K562 (cell line): ENCODE results near the gene HIVEP3. TPM values are rescaled to one million over a fixed set of nuclear protein-coding genes. Genes with fewer than 3 reads are reported as not detected.

Experiments used
- ARID3A ChIP-seq: IDR thresholded peaks from 2 replicates; pipeline ENCODE4 v1.6.1; 2012; ENCODE audit warnings: low read depth, low read length, improper control_type of control experiment, borderline replicate concordance
- ARID3B ChIP-seq: fragments of 250-450 bp; sonication (Bioruptor Pico); IDR thresholded peaks from 2 replicates; pipeline ENCODE4 v1.4.0; 2020; ENCODE audit warnings: borderline replicate concordance
- ATF7 ChIP-seq: fragments of 450-650 bp; IDR thresholded peaks from 2 replicates; pipeline ENCODE4 v1.7.1; 2014; ENCODE audit warnings: mild to moderate bottlenecking, moderate library complexity
- CBFA2T3 ChIP-seq: fragments of 450-650 bp; IDR thresholded peaks from 2 replicates; pipeline ENCODE4 v1.6.1; 2017
- CREB3 ChIP-seq: fragments of 450-650 bp; conservative IDR thresholded peaks from 2 replicates; pipeline ENCODE4 v1.6.1; 2016; ENCODE audit warnings: missing genetic modification characterization, low read depth, mild to moderate bottlenecking, missing compliant biosample characterization, moderate library complexity
- ERF ChIP-seq: fragments of 450-650 bp; formaldehyde crosslinking; IDR thresholded peaks from 2 replicates; pipeline ENCODE4 v1.4.0; 2020; ENCODE audit warnings: mild to moderate bottlenecking, mixed read lengths
- HEY1 ChIP-seq: fragments of 250-450 bp; sonication (Bioruptor Pico); IDR thresholded peaks from 2 replicates; pipeline ENCODE4 v1.5.0; 2020; ENCODE audit warnings: mild to moderate bottlenecking, moderate library complexity, borderline replicate concordance
- HMGXB4 ChIP-seq: sonication (generic); formaldehyde crosslinking; IDR thresholded peaks from 2 replicates; pipeline ENCODE4 v1.8.1; 2023; ENCODE audit warnings: mild to moderate bottlenecking, missing genetic modification reagents
- RBM39 ChIP-seq: fragments of 200-400 bp; formaldehyde crosslinking; optimal IDR thresholded peaks from 2 replicates; pipeline ENCODE3; 2018; ENCODE audit warnings: low read depth, low read length
- SNRNP70 ChIP-seq: fragments of 200-400 bp; formaldehyde crosslinking; optimal IDR thresholded peaks from 2 replicates; pipeline ENCODE3; 2017; ENCODE audit warnings: low read depth, low read length
- TCF3 ChIP-seq: sonication (generic); formaldehyde crosslinking; IDR thresholded peaks from 2 replicates; pipeline ENCODE4 v1.4.0; 2020; ENCODE audit warnings: mild to moderate bottlenecking, missing genetic modification reagents
- TEAD4 ChIP-seq, 2 experiments: sonication (generic) in 1 of 2; formaldehyde crosslinking in 1 of 2; IDR thresholded peaks; 2 replicates each; pipeline versions ENCODE4 v1.6.1 to v1.8.0; 2012 to 2022; ENCODE audit warnings: borderline replicate concordance in 1 of 2, inconsistent platforms in 1 of 2, low read length in 1 of 2, mild to moderate bottlenecking in 1 of 2, missing genetic modification reagents in 1 of 2
- ZNF133 ChIP-seq: fragments of 250-450 bp; sonication (Bioruptor Pico); IDR thresholded peaks from 2 replicates; pipeline ENCODE4 v1.4.0; 2020; ENCODE audit warnings: mild to moderate bottlenecking
- ZNF197 ChIP-seq: fragments of 200-800 bp; sonication (Bioruptor generic); IDR thresholded peaks from 2 replicates; pipeline ENCODE4 v1.6.1; 2016; ENCODE audit warnings: low read depth, missing genetic modification characterization, missing compliant biosample characterization
- ZNF239 ChIP-seq: fragments of 250-450 bp; sonication (Bioruptor Pico); IDR thresholded peaks from 2 replicates; pipeline ENCODE4 v1.4.0; 2020; ENCODE audit warnings: mild to moderate bottlenecking
- ZNF75A ChIP-seq: fragments of 450-650 bp; formaldehyde crosslinking; IDR thresholded peaks from 2 replicates; pipeline ENCODE4 v1.4.0; 2020; ENCODE audit warnings: mild to moderate bottlenecking
- polyA plus RNA-seq, 8 experiments: library from polyadenylated mRNA; depleted of rRNA in 4 of 8; stranded (reverse) in 5 of 8; unstranded in 3 of 8; fragments of >200 nt; fragmentation: Nextera tagmentation in 2 of 8; fragmentation: Illumina TruSeq in 1 of 8; extraction: Ambion mirVana in 2 of 8; extraction: Trizol in 1 of 8; gene quantifications; 2 replicates each; pipeline versions ENCODE4 v1.2.1 to v1.2.3, GENCODE V29; 2011 to 2014; ENCODE audit warnings: inconsistent platforms in 1 of 8, missing spikeins in 1 of 8
- total RNA-seq, 7 experiments: library from RNA; depleted of rRNA in 6 of 7; stranded (reverse); fragments of >200 nt in 6 of 7; fragmentation: Illumina TruSeq in 2 of 7; extraction: Trizol in 2 of 7; gene quantifications; 2 replicates each; pipeline versions ENCODE4 v1.2.1 to v1.2.3, GENCODE V29; 2011 to 2021; ENCODE audit warnings: low replicate concordance in 1 of 7
- TF ChIP-seq, protein P1 (sequence below): fragments of 450-650 bp; IDR thresholded peaks from 2 replicates; pipeline ENCODE4 v1.6.1; 2016; ENCODE audit warnings: borderline replicate concordance
- TF ChIP-seq, protein P2 (sequence below): fragments of 200-800 bp; sonication (Bioruptor generic); IDR thresholded peaks from 2 replicates; pipeline ENCODE4 v1.6.1; 2017; ENCODE audit warnings: missing genetic modification characterization, missing compliant biosample characterization

The HIVEP3 gene
- total and polyA plus RNA-seq, 9 of the 15 experiments (the other 6 are each of a cell fraction or from before 2014, with no cell fraction given): 0.09 to 0.58 (median 0.34) TPM; not detected in 1

- TF ChIP-seq, protein P1, sequence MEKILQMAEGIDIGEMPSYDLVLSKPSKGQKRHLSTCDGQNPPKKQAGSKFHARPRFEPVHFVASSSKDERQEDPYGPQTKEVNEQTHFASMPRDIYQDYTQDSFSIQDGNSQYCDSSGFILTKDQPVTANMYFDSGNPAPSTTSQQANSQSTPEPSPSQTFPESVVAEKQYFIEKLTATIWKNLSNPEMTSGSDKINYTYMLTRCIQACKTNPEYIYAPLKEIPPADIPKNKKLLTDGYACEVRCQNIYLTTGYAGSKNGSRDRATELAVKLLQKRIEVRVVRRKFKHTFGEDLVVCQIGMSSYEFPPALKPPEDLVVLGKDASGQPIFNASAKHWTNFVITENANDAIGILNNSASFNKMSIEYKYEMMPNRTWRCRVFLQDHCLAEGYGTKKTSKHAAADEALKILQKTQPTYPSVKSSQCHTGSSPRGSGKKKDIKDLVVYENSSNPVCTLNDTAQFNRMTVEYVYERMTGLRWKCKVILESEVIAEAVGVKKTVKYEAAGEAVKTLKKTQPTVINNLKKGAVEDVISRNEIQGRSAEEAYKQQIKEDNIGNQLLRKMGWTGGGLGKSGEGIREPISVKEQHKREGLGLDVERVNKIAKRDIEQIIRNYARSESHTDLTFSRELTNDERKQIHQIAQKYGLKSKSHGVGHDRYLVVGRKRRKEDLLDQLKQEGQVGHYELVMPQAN: no peak
- no peak for TF ChIP-seq HMGXB4 (CRISPR knock-in tag)
- no peak for TF ChIP-seq HEY1 (CRISPR knock-in tag)
- no peak for TF ChIP-seq ZNF75A (CRISPR knock-in tag)
- TF ChIP-seq TCF3: peak; percentile 44
- TF ChIP-seq ARID3B (CRISPR knock-in tag): no peak
- TF ChIP-seq ZNF197: no peak
- TF ChIP-seq SNRNP70: peak; percentile 16
- no peak for TF ChIP-seq ZNF133 (CRISPR knock-in tag)
- TF ChIP-seq CREB3 (tag): no peak
- no peak for TF ChIP-seq ARID3A
- TF ChIP-seq ZNF239 (CRISPR knock-in tag): no peak
- TF ChIP-seq, protein P2, sequence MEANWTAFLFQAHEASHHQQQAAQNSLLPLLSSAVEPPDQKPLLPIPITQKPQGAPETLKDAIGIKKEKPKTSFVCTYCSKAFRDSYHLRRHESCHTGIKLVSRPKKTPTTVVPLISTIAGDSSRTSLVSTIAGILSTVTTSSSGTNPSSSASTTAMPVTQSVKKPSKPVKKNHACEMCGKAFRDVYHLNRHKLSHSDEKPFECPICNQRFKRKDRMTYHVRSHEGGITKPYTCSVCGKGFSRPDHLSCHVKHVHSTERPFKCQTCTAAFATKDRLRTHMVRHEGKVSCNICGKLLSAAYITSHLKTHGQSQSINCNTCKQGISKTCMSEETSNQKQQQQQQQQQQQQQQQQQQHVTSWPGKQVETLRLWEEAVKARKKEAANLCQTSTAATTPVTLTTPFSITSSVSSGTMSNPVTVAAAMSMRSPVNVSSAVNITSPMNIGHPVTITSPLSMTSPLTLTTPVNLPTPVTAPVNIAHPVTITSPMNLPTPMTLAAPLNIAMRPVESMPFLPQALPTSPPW (CRISPR knock-in tag): no peak
- peak; percentile 60 for TF ChIP-seq CBFA2T3
- no peak for TF ChIP-seq ERF (CRISPR knock-in tag)
- no peak for TF ChIP-seq ATF7
- peak; percentile 51; the same call in 1 of the 2 replicates for TF ChIP-seq TEAD4 (IDR thresholded peaks at IDR 0.05; ENCODE audit: low read length)
- no peak for TF ChIP-seq TEAD4 (CRISPR knock-in tag; IDR thresholded peaks at IDR 0.05; ENCODE audit: borderline replicate concordance)
- no peak for TF ChIP-seq RBM39
Measured at GRCh38 chr1:41890825-41891198, 27.9 kb downstream of the HIVEP3 start (continued).
